GOT3 (cell line): Measurements from ENCODE around the gene TTYH2.
"Not testable (repeated sequence)": the region's sequence is repeated elsewhere in the genome, so short reads cannot be mapped to it uniquely, and the experiment has no call there.

Experiments
- DNase-seq: peaks from one replicate; lab custom pipeline; 2025; ENCODE audit warnings: mixed read lengths; lab: John Stamatoyannopoulos, UW

Gene TTYH2

GRCh38 chr17:74267579-74267978 is 54.2 kb downstream of the TTYH2 start:
- no peak for DNase-seq

DNA sequence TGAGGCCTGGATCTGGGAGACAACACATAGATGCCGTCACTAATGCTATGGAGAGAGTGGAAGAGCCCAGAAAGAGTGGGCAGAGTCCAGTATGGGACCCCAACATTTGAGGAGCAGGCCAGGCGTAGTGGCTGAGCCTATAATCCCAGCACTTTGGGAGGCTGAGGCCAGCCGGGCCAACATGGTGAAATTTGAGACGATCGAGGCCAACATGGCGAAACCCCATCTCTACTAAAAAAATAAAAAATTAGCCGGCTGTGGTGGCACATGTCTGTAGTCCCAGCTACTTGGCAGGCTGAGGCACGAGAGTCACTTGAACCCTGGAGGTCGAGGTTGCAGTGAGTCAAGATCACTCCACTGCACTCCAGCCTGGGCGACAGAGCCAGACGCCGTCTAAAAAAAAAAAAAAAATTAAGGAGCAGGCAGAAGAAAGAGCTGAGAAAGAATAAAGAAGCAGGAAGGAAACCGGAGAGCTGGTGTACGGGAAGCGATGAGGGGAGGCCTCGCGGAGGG is 54.7 kb downstream of the TTYH2 start:
- DNase-seq: no peak

DNA sequence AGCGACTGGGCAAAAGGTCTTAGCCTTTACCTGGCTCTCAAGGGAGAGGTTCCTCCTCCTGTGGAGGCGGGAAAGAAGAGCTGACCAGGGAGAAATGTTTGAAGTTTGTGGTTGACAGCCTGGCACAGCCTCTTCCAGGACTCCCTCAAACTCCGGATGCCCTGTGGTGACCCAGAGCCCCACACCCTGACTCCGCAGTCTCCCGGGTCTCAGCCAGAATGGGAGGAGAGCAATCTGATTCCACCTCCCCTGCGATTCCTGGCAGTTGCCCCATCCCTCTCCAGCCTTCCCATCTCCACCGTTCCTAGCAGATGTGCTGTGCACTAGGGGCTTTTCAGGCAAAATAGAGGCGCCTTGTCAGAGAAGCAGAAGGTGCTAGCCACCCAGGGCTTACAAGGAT is 55.2 kb downstream of the TTYH2 start:
- no peak for DNase-seq

DNA sequence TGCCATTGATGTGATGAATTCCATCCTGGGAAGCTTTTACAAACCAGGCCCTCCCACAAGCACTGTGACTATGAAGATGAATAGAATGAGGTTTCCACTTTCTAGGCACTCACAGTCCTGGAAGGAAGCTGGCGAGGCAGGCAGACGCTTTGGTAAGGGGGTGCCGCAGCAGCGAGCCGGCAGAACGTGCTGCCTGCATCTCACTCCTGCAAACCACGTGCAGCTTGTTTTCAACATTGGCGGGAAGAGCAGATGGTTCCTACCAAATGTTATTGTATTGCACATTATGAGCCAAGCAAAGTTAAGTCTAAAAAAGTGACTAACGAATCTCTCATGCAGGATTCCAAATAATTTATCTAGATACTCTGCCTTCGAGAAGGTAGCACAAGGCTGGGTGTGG is 57.0 kb downstream of the TTYH2 start:
- DNase-seq: no peak

DNA sequence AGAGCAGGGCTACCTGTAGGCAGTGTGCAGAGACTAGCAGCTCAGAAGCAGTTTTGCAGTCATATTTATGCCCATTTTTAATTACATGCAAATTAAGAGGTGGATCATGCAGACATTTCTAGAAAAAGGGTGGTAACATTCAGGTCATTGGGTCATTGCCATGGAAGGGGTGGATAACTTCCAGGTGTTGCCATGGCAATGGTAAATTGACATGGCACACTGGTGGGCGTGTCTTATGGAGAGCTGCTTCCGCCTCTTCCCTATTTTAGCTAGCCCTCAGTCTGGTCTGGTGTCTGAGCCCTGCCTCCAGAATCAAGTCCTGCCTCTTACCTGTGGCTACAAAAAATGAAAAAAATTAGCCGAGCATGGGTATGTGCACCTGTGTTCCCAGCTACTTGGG is 57.9 kb downstream of the TTYH2 start:
- no peak for DNase-seq

DNA sequence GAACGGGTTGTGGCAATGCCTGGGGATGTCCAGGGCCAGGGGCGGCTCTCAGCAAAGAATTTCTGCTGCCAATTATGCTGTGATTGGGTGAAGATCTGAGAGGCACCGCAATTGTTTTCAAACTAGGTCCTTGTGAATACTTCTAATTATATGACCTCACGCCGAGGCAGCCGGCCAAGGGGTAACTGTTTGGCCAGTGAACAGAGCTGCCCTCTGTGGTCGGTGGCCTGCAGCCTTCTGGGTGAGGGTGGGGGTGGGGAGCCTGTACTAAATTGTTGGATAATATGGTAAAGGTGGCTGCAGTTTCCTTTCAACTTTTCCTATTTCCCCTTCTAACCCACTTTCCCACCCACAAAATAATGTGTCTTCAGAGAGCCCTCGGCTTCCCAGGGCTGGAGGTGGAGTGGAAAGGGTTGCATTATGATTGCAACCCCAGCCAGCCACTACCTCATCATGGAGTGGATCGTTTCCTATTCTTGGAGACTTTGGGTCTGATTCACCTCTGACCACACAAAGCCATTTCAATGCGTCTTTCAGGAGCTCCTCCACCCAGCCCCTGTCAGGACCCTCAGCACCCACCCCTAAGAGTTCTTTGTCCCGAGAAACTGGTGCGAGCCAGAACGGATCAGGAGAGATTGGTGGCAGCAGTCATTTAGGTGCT is 58.7 kb downstream of the TTYH2 start:
- DNase-seq: no peak

DNA sequence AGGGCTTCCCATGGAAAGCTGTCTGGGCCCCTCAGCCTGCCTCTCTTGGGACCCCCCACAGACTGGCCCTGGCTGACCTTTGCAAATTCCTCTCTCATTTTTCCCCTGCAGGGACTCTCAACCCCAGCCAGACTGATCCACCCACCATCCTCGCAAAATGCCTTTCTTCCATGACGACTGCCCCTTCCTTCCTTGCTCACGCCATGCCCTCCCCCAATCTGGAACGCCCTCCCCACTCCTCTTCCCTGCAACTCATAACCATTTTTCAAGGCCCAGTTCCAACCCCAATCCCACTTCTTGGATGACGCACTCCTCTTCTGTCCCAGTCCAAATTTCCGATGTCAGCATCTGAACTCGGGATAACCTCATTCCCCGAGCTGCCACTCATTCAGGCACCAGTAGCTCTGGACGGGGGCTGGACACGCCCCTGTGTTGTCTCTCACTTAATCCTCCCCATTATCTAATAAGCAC is 59.4 kb downstream of the TTYH2 start:
- DNase-seq: no peak

DNA sequence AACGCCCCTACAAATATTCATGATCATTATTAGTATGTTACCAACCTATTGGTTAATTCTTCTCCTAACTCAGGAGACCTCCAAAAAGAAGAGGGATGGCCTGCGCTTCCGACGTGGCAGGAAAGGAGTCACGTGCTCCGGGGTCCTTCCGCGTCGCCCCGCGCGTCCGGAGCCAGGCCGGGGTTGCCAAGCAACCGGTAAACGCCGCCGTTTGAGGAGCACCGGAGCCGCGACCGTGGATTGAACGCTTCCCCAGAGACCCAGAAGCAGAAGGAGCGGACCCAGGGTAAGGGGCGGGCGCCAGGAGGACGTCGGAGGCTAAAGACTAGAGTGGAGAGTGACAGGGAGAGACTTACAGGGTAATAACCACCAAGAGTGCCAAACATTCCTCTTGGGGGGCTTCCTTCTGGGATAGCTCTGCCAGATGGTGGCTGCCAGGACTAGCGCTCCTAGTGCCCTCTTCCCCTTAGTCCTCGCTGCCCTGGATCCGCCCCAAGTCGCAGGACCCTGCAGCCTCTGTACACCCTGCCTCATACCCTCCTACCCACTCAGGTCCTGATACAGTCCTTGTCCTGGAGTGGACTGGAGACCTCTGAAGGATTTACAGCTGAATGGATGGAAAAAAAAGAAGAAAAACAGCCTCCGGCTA is 60.8 kb downstream of the TTYH2 start, which contains the start of gene DNAI2:
Gene DNAI2, plus strand, starts transcription at position 175 of the 649 bp plus-strand sequence. CDS start 7,584 bp downstream, outside the sequence.
- DNase-seq: no peak

DNA sequence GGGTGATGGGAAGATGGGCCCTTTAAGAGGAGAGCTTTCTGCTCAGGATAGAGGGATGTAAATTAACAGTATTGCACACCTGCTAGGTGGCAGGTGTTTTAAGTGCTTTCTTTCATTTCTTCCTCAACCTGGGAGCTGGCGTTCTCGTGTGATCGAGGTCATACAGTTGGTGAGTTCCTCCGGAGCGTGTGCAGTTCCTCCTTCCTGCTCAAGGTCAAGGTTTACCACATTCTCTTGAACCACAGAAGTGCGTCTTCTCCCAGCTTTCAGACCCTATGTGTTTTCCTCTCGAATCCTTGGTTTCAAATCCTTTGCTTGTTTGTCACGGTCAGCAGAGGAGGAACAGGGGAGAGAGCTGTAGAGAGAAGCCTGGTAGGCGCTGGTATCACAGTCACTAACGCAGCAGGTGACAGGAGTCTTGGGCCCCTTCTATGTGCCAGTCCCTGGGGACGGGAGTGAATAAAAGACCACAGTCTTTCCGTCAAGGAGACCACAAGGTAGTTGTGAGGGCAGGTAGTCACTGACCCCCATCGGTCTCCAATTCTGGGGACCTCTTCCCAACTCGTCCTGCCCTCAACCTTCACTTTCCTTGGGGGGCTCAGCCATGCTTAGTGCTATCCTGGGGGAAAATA is 61.5 kb downstream of the TTYH2 start:
- DNase-seq: no peak

DNA sequence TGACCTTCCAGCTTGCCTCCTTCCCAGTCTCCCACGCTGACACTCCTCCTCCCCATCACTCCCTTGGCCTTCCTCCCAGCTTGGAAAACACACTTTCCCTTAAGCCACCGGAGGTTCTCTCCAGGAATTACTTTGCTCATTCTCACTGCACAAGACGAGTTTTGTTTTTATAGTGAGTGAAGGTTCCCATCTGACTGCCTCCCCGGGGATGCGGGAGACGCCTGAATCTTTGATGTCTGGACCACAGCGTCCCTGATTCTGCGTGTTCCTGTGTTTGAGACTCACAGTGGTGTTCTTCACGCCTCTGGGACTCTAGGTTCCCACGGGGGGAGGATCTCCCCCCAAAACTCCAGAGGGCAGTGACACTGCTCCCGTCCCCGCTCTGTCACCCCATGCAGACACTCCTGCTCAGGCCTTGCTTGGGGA is 62.7 kb downstream of the TTYH2 start:
- DNase-seq: no peak

DNA sequence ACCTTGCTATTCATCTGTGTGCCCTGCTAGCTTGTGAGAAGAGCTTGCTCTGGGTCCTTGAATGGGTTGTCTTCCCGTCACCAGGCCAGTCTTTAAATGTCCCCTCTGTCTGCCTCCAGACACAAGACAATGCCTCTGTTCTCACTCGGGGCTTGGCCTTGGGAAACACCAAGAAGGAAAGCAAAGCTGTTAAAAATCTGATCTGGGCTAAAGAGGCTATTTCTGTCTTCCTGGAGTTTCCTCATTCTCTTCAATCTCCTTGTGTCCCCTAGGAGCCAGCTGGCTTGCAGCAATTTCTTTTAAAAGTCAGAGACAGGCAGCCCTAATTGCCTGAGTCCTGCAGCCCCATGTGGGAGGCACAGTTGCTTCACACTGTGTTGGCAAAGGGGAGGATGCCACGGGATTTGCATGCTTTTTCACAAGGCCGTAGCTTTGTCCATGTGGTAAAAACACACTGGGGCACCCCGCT is 63.2 kb downstream of the TTYH2 start:
- no peak for DNase-seq

- DNase-seq: no peak
Observed at GRCh38 chr17:74277935-74278334, 64.6 kb downstream of the TTYH2 start.

DNA sequence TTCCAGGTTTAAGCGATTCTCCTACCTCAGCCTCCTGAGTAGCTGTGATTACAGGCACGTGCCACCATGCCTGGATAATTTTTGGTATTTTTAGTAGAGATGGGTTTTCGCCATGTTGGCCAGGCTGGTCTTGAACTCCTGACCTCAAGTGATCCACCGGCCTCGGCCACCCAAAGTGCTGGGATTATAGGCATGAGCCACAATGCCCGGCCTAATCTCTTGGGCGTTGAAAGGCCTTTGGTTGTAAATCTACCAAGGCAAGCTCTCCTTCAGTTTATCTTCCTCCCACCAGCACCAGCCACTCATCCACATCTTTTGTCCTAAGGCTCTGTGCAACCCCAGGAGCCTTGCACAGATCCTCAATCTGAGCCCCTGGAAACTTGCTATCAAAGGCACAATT is 66.2 kb downstream of the TTYH2 start:
- not testable (repeated sequence) for DNase-seq

DNA sequence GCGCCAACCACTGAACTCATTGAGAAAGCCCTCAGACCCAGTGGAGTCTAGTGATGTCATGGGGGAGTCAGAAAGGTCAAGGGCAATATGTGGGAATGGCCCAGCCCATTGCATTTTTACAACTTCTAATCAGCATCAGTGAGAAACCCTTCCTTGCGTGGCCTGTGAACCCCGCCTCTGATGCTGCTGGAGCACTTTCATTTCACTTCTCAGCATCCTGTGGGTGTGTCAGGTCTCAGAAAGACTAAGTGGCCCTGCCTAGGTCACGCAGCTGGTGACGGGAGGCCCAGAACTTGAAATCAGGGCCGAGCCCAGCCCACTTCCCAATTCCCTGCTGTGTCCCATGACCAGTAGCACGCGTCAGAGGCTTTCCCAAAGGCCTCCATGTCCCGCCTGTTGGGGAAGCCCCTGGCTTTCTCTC is 66.7 kb downstream of the TTYH2 start:
- DNase-seq: no peak

DNA sequence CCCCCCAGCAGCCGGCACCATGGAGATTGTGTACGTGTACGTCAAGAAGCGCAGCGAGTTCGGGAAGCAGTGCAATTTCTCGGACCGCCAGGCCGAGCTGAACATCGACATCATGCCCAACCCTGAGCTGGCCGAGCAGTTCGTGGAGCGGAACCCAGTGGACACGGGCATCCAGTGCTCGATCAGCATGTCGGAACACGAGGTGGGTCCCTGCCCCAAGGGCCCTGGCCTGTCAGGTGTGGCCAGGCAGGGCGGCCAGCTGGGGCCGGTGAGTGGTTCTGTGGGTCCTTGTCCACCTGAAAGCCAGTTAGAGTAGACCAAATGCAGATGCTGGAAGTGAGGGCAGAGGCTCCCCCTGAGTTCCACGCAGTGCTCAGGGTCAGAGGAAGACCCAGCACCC is 68.4 kb downstream of the TTYH2 start:
- DNase-seq: no peak

DNA sequence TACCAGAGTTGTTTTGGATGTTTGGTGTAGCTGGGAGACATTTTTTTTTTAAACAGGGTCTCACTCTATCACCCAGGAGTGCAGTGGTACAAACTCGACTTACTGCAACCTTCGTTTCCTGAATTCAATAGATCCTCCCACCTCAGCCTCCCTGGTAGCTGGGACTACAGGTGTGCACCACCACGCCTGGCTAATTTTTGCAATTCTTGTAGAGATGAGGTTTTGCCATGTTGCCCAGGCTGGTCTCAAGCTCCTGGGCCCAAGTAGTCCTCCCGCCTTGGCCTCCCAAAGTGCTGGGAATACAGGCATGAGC is 68.9 kb downstream of the TTYH2 start:
- not testable (repeated sequence) for DNase-seq

DNA sequence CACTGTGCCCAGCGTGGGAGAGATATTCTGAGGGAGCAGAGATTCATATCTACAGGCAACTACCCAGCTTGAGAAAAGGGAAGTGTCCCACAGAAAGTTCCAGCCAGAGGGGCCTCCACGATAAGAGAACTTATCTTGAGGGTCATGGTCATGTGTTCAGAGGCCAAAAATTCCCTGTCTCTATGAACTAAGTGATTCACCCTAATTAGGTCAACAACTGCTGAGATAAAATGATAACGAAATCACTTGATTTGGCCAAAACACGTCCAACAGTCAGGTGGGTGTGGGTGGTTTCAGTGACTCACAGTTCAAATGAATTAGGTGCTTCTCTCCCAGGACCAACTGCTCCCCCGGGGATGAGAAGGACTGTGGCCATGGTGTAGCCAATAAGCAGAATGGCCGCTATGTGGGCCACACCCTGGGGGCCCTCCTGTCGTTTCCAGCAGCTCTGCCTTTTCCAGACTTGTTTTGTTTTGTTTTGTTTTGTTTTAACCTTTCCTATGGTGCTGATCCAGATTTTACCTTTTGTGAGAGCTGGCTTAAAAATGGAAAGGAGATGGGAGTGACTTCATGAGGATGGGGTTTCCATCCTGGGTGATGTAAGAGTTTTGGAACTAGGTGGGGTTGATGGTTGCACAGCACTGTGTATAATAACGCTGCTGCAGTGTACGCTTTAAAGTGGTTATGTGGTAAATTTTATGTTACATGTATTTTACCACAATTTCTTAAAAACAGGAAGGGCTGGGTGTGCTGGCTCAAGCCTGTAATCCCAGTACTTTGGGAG is 69.4 kb downstream of the TTYH2 start:
- DNase-seq: no peak

DNA sequence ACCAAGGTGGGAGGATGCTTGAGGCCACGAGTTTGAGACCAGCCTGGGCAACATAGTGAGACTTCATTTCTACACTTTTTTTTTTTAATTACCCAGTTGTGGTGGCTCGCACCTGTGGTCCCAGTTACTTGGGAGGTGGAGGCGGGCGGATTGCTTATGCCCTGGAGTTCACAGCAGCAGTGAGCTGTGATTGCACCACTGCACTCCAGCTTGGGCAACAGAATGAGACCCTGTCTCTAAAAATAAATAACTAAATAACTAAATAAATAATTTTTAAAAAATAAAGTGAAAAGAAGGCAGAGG is 70.0 kb downstream of the TTYH2 start:
- no peak for DNase-seq

DNA sequence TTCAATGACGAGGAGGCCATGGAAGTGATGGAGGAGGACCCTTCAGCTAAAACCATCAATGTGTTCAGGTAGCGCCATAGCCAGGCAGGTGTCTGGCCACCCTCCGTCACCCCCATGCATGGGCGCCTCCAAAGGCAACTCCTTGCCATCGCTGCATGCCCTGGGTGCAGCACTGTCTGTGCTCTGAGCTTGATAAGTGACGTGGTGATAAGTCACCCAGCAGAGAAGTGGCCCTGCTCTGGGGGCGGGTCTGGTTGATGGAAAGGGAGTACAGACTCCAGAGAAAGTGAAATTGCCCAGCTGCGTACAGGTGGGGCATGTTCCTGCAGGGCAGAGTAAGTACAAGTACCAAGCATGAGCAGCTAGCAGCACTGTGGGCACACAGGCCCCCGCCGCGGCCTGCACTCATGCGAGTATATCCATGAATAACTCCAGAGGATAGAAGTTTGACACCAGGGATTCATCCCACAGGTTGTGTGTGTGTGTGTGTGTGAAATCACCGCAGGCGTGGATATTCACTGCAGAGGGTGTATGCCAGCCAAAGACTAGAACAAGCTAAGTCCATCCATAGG is 73.7 kb downstream of the TTYH2 start:
- DNase-seq: no peak

GRCh38 chr17:74288785-74289184 is 75.4 kb downstream of the TTYH2 start:
- no peak for DNase-seq

DNA sequence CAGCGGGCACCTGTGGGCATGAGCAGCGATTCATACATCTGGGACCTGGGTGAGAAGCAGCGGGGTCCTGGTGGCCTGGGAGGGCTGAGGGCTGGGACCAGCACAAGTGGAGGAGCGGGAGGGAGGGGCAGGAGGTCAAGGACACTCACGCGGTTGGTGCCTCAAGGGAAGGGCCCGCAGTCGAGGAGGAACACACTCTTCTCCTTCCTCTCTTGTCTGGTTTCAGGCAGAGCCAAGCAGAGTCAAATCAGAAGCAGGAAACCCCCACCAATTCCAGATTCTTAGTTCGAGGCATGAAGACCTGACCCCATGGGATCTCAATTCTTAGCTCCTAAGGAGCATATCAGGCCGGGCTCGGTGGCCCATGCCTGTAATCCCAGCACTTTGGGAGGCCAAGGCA is 76.3 kb downstream of the TTYH2 start:
- no peak for DNase-seq

- no peak for DNase-seq
Observed at GRCh38 chr17:74290340-74290739, 77.0 kb downstream of the TTYH2 start.
